GM12872 (cell line): ENCODE data around the gene KIAA0232.

Experiments
- TF ChIP-seq, protein P1 (sequence below): IDR thresholded peaks from 3 replicates; pipeline ENCODE4 v1.5.1; 2011; ENCODE audit warnings: low read depth, mild to moderate bottlenecking, low read length, moderate library complexity; ENCODE audit not compliant: insufficient read depth

Gene KIAA0232

DNA sequence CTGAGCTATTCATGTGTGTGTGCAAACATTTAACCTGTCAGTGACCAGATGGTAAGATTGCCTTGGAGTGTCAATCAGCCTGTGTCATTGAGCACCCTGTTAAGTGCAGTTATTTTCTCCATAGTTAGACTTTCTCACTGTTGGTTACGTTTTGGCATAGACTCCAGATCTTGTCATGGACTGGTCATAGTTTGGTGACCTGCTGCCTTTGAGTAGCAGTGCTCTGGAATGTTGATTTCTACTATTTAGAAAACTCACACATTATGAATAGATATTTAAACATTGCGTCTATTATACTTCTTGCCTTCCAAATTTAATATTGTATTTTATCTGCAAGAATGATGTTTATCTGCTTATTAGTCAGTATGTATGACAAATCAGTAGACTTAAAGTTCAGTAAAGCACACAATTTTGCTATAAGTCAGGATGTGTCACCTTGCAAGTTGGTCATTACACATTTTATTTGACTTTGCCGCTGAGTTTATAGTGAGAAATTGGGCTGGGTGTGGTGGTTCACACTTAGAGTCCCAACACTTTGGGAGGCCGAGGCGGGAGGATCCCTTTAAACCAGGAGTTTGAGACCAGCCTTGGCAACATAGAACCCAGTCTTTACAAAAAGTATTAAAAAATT lies 42.4 kb downstream of the KIAA0232 start:
- TF ChIP-seq, protein P1, sequence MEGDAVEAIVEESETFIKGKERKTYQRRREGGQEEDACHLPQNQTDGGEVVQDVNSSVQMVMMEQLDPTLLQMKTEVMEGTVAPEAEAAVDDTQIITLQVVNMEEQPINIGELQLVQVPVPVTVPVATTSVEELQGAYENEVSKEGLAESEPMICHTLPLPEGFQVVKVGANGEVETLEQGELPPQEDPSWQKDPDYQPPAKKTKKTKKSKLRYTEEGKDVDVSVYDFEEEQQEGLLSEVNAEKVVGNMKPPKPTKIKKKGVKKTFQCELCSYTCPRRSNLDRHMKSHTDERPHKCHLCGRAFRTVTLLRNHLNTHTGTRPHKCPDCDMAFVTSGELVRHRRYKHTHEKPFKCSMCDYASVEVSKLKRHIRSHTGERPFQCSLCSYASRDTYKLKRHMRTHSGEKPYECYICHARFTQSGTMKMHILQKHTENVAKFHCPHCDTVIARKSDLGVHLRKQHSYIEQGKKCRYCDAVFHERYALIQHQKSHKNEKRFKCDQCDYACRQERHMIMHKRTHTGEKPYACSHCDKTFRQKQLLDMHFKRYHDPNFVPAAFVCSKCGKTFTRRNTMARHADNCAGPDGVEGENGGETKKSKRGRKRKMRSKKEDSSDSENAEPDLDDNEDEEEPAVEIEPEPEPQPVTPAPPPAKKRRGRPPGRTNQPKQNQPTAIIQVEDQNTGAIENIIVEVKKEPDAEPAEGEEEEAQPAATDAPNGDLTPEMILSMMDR: no peak

- TF ChIP-seq, protein P1: no peak
Observed at GRCh38 chr4:6825403-6825802, 42.9 kb downstream of the KIAA0232 start.

GRCh38 chr4:6826781-6827508 lies 44.4 kb downstream of the KIAA0232 start:
- TF ChIP-seq, protein P1: no peak

DNA sequence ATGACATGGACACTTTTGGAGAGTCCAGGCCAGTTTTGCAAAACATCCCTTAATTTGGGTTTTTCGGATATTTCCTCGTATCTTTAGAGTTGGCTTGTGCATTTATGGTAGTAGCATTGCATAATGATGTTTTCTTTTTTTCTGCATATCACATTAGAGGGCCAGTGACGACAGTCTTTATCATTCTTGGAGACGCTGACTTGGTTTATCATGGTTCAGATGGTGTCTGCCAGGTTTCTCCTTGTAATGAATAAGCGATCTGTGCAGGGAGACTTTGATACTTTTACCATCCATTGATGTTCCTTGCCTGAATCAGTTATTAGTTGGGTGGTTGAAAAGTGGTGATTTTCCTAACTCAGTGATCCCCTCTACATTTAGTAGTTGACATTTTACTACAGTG lies 46.6 kb downstream of the KIAA0232 start:
- TF ChIP-seq, protein P1: no peak

GRCh38 chr4:6834867-6835266 lies 52.3 kb downstream of the KIAA0232 start:
- TF ChIP-seq, protein P1: no peak

GRCh38 chr4:6839579-6839978 lies 57.1 kb downstream of the KIAA0232 start:
- TF ChIP-seq, protein P1: no peak

DNA sequence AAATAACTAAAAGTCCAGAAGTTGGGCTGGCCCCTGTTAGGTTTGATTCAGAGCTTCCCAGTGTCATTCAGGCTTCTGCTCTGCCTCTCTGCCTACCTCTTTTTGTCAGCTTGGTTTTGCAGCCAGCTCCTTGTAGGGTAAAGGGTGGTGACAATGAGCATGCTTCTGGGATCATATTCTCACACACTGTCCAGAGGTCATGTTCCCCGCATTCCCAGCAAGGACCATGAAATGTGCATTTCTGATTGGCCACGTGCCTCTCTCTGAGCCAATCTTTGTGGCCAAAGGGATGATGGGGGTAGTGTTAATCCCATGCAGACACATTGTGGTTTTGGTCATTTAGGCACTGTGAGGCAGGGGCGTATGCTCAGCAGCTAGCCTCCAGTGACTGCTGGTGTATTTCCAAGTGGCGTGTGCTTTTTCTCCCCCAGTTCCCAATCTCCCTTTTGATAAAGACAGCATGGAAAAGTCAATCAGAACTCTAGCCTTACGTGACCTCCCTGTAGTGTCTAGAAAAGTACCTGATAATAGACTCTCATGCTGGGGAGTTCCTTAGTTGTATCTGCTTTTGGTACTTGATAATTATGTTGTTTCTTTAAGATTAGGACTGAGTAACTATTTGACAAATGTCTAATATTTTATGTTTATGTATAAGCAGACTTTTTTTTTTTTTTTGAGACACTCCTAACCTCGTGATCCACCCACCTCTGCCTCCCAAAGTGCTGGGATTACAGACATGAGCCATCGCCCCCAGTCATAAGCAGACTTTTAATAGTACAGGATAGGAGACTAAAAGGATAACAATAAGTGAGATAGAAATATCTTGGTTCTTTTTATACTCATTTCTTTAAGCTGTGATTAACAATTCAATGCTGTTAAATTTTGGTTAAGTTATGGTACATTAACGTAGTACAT lies 57.8 kb downstream of the KIAA0232 start:
- TF ChIP-seq, protein P1: no peak
